Lower leg skin (tissue), 3 donors: Measurements from ENCODE around the gene LRRC25.

Experiments
- CTCF ChIP-seq, 3 donors: fragments of 450-650 bp; IDR thresholded peaks; one replicate each; pipeline ENCODE4 v1.5.1; 2016; ENCODE audit warnings: antibody characterized with exemption in 3 of 3, mild to moderate bottlenecking in 3 of 3, moderate library complexity in 2 of 3
- POLR2A ChIP-seq, 2 donors: fragments of 450-650 bp; IDR thresholded peaks; one replicate each; pipeline ENCODE4 v1.6.1; 2016 to 2017; ENCODE audit warnings: antibody characterized with exemption in 2 of 2, mild to moderate bottlenecking in 1 of 2, moderate library complexity in 1 of 2

DNA sequence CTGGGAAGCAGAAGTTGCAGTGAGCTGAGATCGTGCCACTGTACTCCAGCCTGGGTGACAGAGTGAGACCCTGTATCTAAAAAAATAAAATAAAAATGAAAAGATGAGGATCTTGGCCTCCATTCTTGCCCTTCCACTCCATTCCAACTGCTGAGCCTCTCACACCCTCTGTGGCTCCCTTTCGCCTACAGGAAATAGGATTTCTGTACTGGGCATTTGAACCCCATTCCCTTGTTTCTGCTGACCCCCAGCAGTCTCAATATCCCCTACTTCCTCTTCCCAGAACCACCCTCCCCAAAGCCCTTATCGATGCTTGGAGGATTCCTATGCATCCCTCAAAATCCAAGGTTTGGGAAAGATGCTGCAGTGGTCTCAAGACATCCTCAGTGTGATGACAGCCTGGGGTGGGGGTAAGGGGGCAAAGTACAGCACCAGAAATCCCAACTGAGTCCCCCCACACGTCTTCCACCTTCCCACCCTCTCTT, 24.0 kb downstream of the LRRC25 start:
- no peak for TF ChIP-seq POLR2A (IDR thresholded peaks at IDR 0.05)
- TF ChIP-seq CTCF (IDR thresholded peaks at IDR 0.05): no peak
